Uterus (tissue), 2 donors: ENCODE measurements around the gene ZFR.

Experiments used
- CTCF ChIP-seq, 4 experiments: fragments of 200-600 bp in 2 of 4; fragments of 450-650 bp in 2 of 4; sonication (generic) in 2 of 4; IDR thresholded peaks; one replicate each; pipeline ENCODE4 v1.5.1; 2016 to 2019; ENCODE audit warnings: antibody characterized with exemption in 4 of 4, mild to moderate bottlenecking in 2 of 4, moderate library complexity in 1 of 4
- POLR2A ChIP-seq, 2 donors: fragments of 450-650 bp; IDR thresholded peaks; one replicate each; pipeline ENCODE4 v1.6.1; 2016; ENCODE audit warnings: antibody characterized with exemption in 2 of 2, mild to moderate bottlenecking in 1 of 2, moderate library complexity in 1 of 2

- TF ChIP-seq CTCF (IDR thresholded peaks at IDR 0.05), result no peak
- no peak for TF ChIP-seq POLR2A (IDR thresholded peaks at IDR 0.05)
Measured at GRCh38 chr5:32307769-32308194, 136.8 kb downstream of the ZFR start.
